Activated T-cell treated with anti-CD3 and anti-CD28 coated beads, Interleukin-2, amount 50 U/mL, for 72 hours (primary cell): ENCODE results near the gene USP17L30. TPM values are rescaled to one million over a fixed set of nuclear protein-coding genes. Genes with fewer than 3 reads are reported as not detected.
"Not testable (repeated sequence)": the region's sequence is repeated elsewhere in the genome, so short reads cannot be mapped to it uniquely, and the experiment has no call there.

ENCODE experiments used
- ATAC-seq, 2 donors: fragments of 150-1000 bp; cut with Tn5 transposase; replicated peaks in 1 of 2; 2 replicates each; pipeline ENCODE4 v1.10.0; 2021; ENCODE audit warnings: moderate library complexity in 2 of 2, mild to moderate bottlenecking in 1 of 2
- DNase-seq, 2 donors: peaks; one replicate each; pipeline ENCODE4 v3.0.0; 2021 to 2022; ENCODE audit warnings: mixed read lengths in 1 of 2
- H3K27ac Mint-ChIP-seq: one replicate; pipeline ENCODE4 v1.8.0; 2022; ENCODE audit warnings: mild to moderate bottlenecking, moderate library complexity, mixed read lengths
- H3K27me3 Mint-ChIP-seq: one replicate; pipeline ENCODE4 v1.8.0; 2022; ENCODE audit warnings: low read depth, mixed read lengths
- H3K36me3 Mint-ChIP-seq, 2 donors: one replicate each; pipeline ENCODE4 v1.8.0; 2022; ENCODE audit warnings: mixed read lengths in 2 of 2, mild to moderate bottlenecking in 1 of 2; ENCODE audit not compliant: insufficient read depth in 2 of 2
- H3K4me1 Mint-ChIP-seq: one replicate; pipeline ENCODE4 v1.8.0; 2022; ENCODE audit warnings: low read depth, mixed read lengths
- H3K4me3 Mint-ChIP-seq, 2 donors: one replicate each; pipeline ENCODE4 v1.8.0; 2022; ENCODE audit warnings: mild to moderate bottlenecking in 2 of 2, mixed read lengths in 2 of 2, moderate library complexity in 2 of 2
- H3K9me3 Mint-ChIP-seq, 2 donors: one replicate each; pipeline ENCODE4 v1.8.0; 2022; ENCODE audit warnings: mixed read lengths in 2 of 2
- total RNA-seq, 2 donors: library from RNA; stranded (reverse); gene quantifications; one replicate each; pipeline ENCODE4 v1.2.3, GENCODE V29; 2022

Gene USP17L30
- total RNA-seq, 2 donors from 2014 or later, result not detected

- not testable (repeated sequence) for H3K27me3 Mint-ChIP-seq, H3K36me3 Mint-ChIP-seq, DNase-seq, H3K27ac Mint-ChIP-seq, H3K4me3 Mint-ChIP-seq, ATAC-seq, H3K9me3 Mint-ChIP-seq, H3K4me1 Mint-ChIP-seq
Observed at GRCh38 chr4:9389001-9389400, 26.1 kb downstream of the USP17L30 start.

GRCh38 chr4:9405774-9406173, 42.8 kb downstream of the USP17L30 start:
- DNase-seq, H3K27me3 Mint-ChIP-seq, H3K4me1 Mint-ChIP-seq, H3K27ac Mint-ChIP-seq, H3K9me3 Mint-ChIP-seq, H3K4me3 Mint-ChIP-seq, ATAC-seq, H3K36me3 Mint-ChIP-seq: not testable (repeated sequence)

DNA sequence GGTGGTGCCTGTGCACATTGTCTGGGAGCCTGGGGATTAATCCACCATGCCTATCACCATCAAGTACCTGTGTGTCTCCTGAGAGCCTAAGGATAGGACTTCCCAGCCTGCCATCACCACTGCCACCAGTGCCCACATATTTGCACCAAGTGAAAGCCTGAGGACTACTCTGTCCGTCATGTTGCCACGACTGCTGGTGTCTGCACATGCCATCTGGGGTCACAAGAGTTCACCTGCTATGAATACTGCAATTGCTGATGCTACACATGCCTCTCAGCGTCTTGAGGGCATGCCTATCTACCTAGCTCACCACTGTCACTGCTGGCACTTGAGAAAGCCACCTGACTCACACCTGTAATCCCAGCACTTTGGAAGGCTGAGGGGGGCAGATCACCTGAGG, 43.6 kb downstream of the USP17L30 start:
- H3K27ac Mint-ChIP-seq, H3K27me3 Mint-ChIP-seq, H3K4me3 Mint-ChIP-seq, ATAC-seq, H3K4me1 Mint-ChIP-seq, H3K9me3 Mint-ChIP-seq, DNase-seq, H3K36me3 Mint-ChIP-seq: not testable (repeated sequence)

DNA sequence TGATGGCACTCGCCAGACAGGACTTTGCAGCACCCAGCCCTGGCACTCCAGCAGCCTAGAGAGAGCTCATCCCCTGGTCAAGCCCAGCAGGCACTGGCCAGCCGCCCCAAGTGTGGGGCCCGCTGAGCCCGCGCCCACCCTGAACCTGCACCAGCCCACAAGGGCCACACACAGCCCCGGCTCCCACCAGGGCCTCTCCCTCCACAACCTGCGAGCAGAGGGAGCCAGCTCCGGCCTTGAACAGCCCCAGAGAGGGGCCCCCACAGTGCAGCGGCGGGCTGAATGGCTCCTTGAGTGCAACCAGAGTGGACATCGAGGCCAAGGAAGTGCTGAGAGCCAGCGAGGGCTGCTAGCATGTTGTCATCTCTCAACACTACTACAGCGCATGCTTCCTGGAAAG, 46.9 kb downstream of the USP17L30 start:
- H3K27me3 Mint-ChIP-seq, result peaks cover under 1% of the 10 kb centered on the region
- H3K4me3 Mint-ChIP-seq, result no peak overlapping the region
- no peaks in the 10 kb centered on the region for H3K4me1 Mint-ChIP-seq
- peaks cover 3 to 5% of the 10 kb centered on the region in 2 donors for H3K9me3 Mint-ChIP-seq
- no peaks in the 10 kb centered on the region for H3K36me3 Mint-ChIP-seq
- DNase-seq (no peak), ATAC-seq (no peak)
- H3K27ac Mint-ChIP-seq, result no peak overlapping the region

Other genes with a start within 250 kb of the USP17L30 start
- gene FAM90A26, start 192.7 kb upstream of the USP17L30 start, total RNA-seq, result not detected
- gene USP17L10, start 152.5 kb upstream of the USP17L30 start, total RNA-seq, result not detected
- not detected for gene USP17L11, start 147.7 kb upstream of the USP17L30 start, total RNA-seq
- gene USP17L12, start 143.0 kb upstream of the USP17L30 start, total RNA-seq, result not detected
- gene USP17L13, start 138.2 kb upstream of the USP17L30 start, total RNA-seq, result not detected
- not detected for gene USP17L15, start 128.7 kb upstream of the USP17L30 start, total RNA-seq
- gene USP17L17, start 119.2 kb upstream of the USP17L30 start, total RNA-seq, result not detected
- gene USP17L18, start 114.5 kb upstream of the USP17L30 start, total RNA-seq, result not detected
- gene USP17L19, start 109.8 kb upstream of the USP17L30 start, total RNA-seq, result not detected
- gene USP17L20, start 105.0 kb upstream of the USP17L30 start, total RNA-seq, result not detected
- gene USP17L21, start 100.3 kb upstream of the USP17L30 start, total RNA-seq, result not detected
- not detected for gene USP17L22, start 95.5 kb upstream of the USP17L30 start, total RNA-seq
- not detected for gene USP17L24, start 38.0 kb upstream of the USP17L30 start, total RNA-seq
- not detected for gene USP17L25, start 33.2 kb upstream of the USP17L30 start, total RNA-seq
- not detected for gene USP17L26, start 28.5 kb upstream of the USP17L30 start, total RNA-seq
- gene USP17L5, start 23.7 kb upstream of the USP17L30 start, total RNA-seq, result not detected
- not detected for gene USP17L27, start 19.0 kb upstream of the USP17L30 start, total RNA-seq
- gene USP17L28, start 14.2 kb upstream of the USP17L30 start, total RNA-seq, result not detected
- gene USP17L29, start 9.5 kb upstream of the USP17L30 start, total RNA-seq, result not detected
- not detected for gene DEFB131A, start 81.3 kb downstream of the USP17L30 start, total RNA-seq